GM18861 (cell line): ENCODE results near the gene CYP2E1.
"Not testable (repeated sequence)": the region's sequence is repeated elsewhere in the genome, so short reads cannot be mapped to it uniquely, and the experiment has no call there.

Experiments used
- ATAC-seq: cut with Tn5 transposase; IDR thresholded peaks from one replicate; pipeline ENCODE4 v1.9.1; 2021; ENCODE audit not compliant: unreplicated experiment

CYP2E1 gene

DNA sequence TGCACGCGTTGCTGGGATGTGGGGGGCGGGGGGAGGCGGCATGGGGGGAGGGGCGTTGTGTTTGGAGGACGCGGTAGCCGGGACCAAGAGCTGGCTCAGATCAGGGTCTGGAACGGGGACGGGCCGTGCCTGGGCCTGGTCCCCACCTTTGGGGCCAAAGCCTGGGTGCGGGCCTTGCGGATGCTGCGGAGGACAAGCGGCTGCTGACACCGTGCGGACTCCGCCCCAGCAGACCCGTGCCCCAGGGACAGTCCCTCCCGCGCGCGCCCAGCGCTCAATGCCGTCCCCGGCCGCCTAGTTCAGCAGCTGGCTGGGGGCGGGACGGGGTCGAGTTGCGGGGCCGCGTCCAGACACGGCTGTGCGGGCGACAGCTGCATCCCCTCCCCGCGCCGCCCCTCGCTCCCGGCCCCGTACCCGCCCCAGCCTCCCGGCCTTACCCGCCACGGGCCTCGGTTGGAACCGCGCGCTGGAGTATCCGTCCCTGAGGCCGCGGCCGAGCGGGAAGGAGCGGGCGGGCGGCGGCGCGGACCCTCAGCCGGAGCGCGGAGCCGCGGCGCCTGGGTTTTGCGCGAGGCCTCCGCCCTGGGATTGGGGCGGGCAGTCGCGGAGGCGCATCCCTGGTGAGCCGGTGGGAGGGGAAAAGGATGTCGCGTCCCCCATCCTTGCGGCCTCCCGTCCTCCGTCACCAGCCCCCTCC lies 41.8 kb downstream of the CYP2E1 start:
- not testable (repeated sequence) for ATAC-seq

DNA sequence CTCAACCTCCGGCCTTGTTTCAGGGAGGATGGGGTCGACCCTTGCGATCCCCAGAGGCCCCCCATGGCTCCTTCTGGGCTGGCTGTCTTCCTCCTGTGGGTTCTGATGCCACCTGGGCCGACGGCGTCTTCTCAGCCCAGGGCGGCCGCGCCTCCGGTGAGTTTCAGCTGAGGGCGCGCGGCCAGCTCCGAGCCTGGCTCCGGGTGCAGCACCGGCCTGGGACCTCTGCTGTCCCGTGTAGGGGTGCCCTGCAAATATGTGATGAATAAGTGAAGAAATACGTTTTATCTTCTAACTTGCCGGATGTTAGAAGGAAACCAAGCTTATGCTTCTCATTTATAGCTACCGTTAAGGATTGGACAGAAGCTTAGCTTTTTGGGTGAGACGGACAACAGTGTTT lies 42.6 kb downstream of the CYP2E1 start:
- ATAC-seq, result not testable (repeated sequence)

GRCh38 chr10:133572055-133572454 lies 44.9 kb downstream of the CYP2E1 start:
- not testable (repeated sequence) for ATAC-seq

DNA sequence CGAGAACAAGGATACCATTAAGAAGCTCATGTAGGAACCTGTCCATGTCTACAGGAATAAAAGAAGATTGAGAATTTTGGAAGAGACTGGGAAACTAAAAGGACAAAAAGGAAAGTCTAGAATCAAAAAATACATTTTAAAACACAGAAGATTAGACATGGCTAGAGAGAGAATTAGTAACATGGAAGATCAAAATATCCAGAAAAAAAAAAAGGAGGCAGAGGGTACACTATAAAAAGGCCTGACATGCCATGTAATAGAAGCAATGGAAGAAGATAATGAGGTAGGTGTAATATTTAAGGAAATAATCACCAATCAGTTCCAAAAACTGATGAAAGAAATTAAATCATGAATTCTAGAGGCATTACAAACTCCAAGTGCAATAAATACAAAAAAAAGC lies 46.3 kb downstream of the CYP2E1 start:
- ATAC-seq, result not testable (repeated sequence)

- ATAC-seq, result not testable (repeated sequence)
Observed at GRCh38 chr10:133577037-133577436, 49.9 kb downstream of the CYP2E1 start.
